ENCODE data around the gene AFAP1L2. TPM values are rescaled to one million over a fixed set of nuclear protein-coding genes. Genes with fewer than 3 reads are reported as not detected.
A peak's percentile ranks its signal among the peaks of the same experiment; 100 is the strongest.

AFAP1L2 gene
- total RNA-seq, 3 donors from 2014 or later, result 4.2 to 43.9 (median 20.0) TPM

GRCh38 chr10:114370199-114370598 lies 34.1 kb downstream of the AFAP1L2 start:
- no peak for DNase-seq (ENCODE audit: low spot score in 2 of 2)
- no peaks in the 10 kb centered on the region for H3K36me3 ChIP-seq
- no peak overlapping the region for H3K4me3 ChIP-seq
- no peaks in the 10 kb centered on the region for H3K27me3 ChIP-seq
- peak overlapping the region in 1 of 2 donors; percentile 42 for H3K27ac ChIP-seq
- intact Hi-C loops (cut with DNase I; ENCODE audit: low total_unique reads), result loop anchor here (5.0 kb wide), 1 partner anchor 48 kb away; no protein-coding TSS in a partner anchor
- no peak for TF ChIP-seq CTCF (IDR thresholded peaks at IDR 0.05)
- TF ChIP-seq POLR2A (IDR thresholded peaks at IDR 0.05), result no peak
- TF ChIP-seq POLR2AphosphoS5 (IDR thresholded peaks at IDR 0.05), result no peak
- H3K9me3 ChIP-seq, result no peaks in the 10 kb centered on the region
- peaks cover 5 to 12% of the 10 kb centered on the region in 2 donors for H3K4me1 ChIP-seq

GRCh38 chr10:114368057-114368391 lies 36.3 kb downstream of the AFAP1L2 start:
- no peak for DNase-seq (ENCODE audit: low spot score in 2 of 2)
- Histone ChIP-seq H3K27ac (peak overlapping the region; percentile 74 to 81), H3K36me3 (no peaks in the 10 kb centered on the region), H3K27me3 (no peaks in the 10 kb centered on the region), H3K4me3 (no peak overlapping the region), H3K4me1 (peaks cover 0 to 5% of the 10 kb centered on the region in 2 donors), H3K9me3 (no peaks in the 10 kb centered on the region)
- TF ChIP-seq POLR2AphosphoS5 (IDR thresholded peaks at IDR 0.05), result no peak
- no peak for TF ChIP-seq CTCF (IDR thresholded peaks at IDR 0.05)
- TF ChIP-seq POLR2A (IDR thresholded peaks at IDR 0.05), result no peak
- intact Hi-C loops (cut with DNase I; ENCODE audit: low total_unique reads), result no loop called here

GRCh38 chr10:114367351-114368056 lies 36.8 kb downstream of the AFAP1L2 start:
- Histone ChIP-seq H3K27ac (peak overlapping the region; percentile 74 to 81), H3K27me3 (no peaks in the 10 kb centered on the region), H3K9me3 (no peaks in the 10 kb centered on the region), H3K4me1 (peaks cover 0 to 5% of the 10 kb centered on the region in 2 donors), H3K4me3 (no peak overlapping the region), H3K36me3 (no peaks in the 10 kb centered on the region)
- intact Hi-C loops (cut with DNase I; ENCODE audit: low total_unique reads), result no loop called here
- TF ChIP-seq CTCF (IDR thresholded peaks at IDR 0.05) (no peak), POLR2A (IDR thresholded peaks at IDR 0.05) (no peak), POLR2AphosphoS5 (IDR thresholded peaks at IDR 0.05) (no peak)
- DNase-seq (ENCODE audit: low spot score in 2 of 2), result peak in 1 of 2 donors; percentile 49

- TF ChIP-seq POLR2AphosphoS5 (IDR thresholded peaks at IDR 0.05) (no peak), CTCF (IDR thresholded peaks at IDR 0.05) (no peak), POLR2A (IDR thresholded peaks at IDR 0.05) (no peak)
- Histone ChIP-seq H3K9me3 (no peaks in the 10 kb centered on the region), H3K4me1 (peaks cover 0 to 5% of the 10 kb centered on the region in 2 donors), H3K4me3 (no peak overlapping the region), H3K27ac (no peak overlapping the region), H3K36me3 (no peaks in the 10 kb centered on the region), H3K27me3 (no peaks in the 10 kb centered on the region)
- no peak for DNase-seq (ENCODE audit: low spot score in 2 of 2)
- intact Hi-C loops (cut with DNase I; ENCODE audit: low total_unique reads), result no loop called here
Observed at GRCh38 chr10:114364726-114365125, 39.6 kb downstream of the AFAP1L2 start.

- Histone ChIP-seq H3K27ac (no peak overlapping the region), H3K27me3 (no peaks in the 10 kb centered on the region), H3K4me1 (peaks cover 0 to 5% of the 10 kb centered on the region in 2 donors), H3K4me3 (no peak overlapping the region), H3K9me3 (no peaks in the 10 kb centered on the region), H3K36me3 (no peaks in the 10 kb centered on the region)
- no peak for DNase-seq (ENCODE audit: low spot score in 2 of 2)
- TF ChIP-seq CTCF (IDR thresholded peaks at IDR 0.05) (no peak), POLR2A (IDR thresholded peaks at IDR 0.05) (no peak), POLR2AphosphoS5 (IDR thresholded peaks at IDR 0.05) (no peak)
- intact Hi-C loops (cut with DNase I; ENCODE audit: low total_unique reads), result no loop called here
Observed at GRCh38 chr10:114363745-114364454, 40.4 kb downstream of the AFAP1L2 start.
